ENCODE measurements around the gene SLC13A2. TPM values are rescaled to one million over a fixed set of nuclear protein-coding genes. Genes with fewer than 3 reads are reported as not detected.

The SLC13A2 gene
- total RNA-seq, 2 donors from 2014 or later = not detected

DNA sequence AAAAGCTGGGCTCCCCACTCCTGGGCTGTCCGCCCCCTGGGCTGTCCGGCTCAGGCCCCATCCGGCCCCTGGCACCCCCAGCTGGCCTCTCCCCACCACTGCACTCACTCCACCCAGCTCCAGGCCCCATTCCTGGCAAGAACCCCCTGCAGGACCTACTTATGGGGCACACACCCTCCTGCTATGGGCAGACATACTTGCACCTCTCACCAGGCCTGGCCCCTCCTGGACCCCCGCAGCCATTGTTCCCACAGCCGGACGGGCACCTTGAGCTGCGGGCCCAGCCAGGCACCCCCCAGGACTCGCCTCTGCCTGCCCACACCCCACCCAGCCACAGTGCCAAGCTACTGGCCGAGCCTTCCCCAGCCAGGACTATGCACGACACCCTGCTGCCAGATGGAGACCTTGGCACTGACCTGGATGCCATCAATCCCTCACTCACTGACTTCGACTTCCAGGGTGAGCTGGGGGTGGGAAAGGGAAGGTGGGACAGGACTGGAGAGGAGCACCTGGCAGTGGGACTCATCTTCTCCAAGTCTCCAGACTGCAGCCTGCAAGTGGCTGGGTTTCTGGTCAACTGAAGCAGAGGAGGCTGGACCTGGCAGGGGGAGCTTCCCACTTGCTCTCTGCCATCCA, 61.4 kb downstream of the SLC13A2 start:
- H3K4me3 ChIP-seq = no peak overlapping the region
- no peaks in the 10 kb centered on the region for H3K27me3 ChIP-seq
- H3K36me3 ChIP-seq = no peaks in the 10 kb centered on the region
- H3K4me1 ChIP-seq = no peaks in the 10 kb centered on the region
- DNase-seq (ENCODE audit: low spot score) = no peak
- no peak overlapping the region for H3K27ac ChIP-seq
- TF ChIP-seq, protein P1, sequence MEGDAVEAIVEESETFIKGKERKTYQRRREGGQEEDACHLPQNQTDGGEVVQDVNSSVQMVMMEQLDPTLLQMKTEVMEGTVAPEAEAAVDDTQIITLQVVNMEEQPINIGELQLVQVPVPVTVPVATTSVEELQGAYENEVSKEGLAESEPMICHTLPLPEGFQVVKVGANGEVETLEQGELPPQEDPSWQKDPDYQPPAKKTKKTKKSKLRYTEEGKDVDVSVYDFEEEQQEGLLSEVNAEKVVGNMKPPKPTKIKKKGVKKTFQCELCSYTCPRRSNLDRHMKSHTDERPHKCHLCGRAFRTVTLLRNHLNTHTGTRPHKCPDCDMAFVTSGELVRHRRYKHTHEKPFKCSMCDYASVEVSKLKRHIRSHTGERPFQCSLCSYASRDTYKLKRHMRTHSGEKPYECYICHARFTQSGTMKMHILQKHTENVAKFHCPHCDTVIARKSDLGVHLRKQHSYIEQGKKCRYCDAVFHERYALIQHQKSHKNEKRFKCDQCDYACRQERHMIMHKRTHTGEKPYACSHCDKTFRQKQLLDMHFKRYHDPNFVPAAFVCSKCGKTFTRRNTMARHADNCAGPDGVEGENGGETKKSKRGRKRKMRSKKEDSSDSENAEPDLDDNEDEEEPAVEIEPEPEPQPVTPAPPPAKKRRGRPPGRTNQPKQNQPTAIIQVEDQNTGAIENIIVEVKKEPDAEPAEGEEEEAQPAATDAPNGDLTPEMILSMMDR (IDR thresholded peaks at IDR 0.05) = no peak
- no peaks in the 10 kb centered on the region for H3K9me3 ChIP-seq

GRCh38 chr17:28536532-28537218, 63.2 kb downstream of the SLC13A2 start:
- Histone ChIP-seq H3K9me3 (no peaks in the 10 kb centered on the region), H3K27me3 (no peaks in the 10 kb centered on the region), H3K4me3 (no peak overlapping the region), H3K4me1 (no peaks in the 10 kb centered on the region), H3K36me3 (no peaks in the 10 kb centered on the region), H3K27ac (no peak overlapping the region)
- no peak for DNase-seq (ENCODE audit: low spot score)
- TF ChIP-seq, protein P1 (IDR thresholded peaks at IDR 0.05) = no peak

GRCh38 chr17:28537219-28537610, 63.8 kb downstream of the SLC13A2 start:
- Histone ChIP-seq H3K9me3 (no peaks in the 10 kb centered on the region), H3K27ac (no peak overlapping the region), H3K4me1 (no peaks in the 10 kb centered on the region), H3K27me3 (no peaks in the 10 kb centered on the region), H3K36me3 (no peaks in the 10 kb centered on the region), H3K4me3 (no peak overlapping the region)
- DNase-seq (ENCODE audit: low spot score) = no peak
- TF ChIP-seq, protein P1 (IDR thresholded peaks at IDR 0.05) = no peak

DNA sequence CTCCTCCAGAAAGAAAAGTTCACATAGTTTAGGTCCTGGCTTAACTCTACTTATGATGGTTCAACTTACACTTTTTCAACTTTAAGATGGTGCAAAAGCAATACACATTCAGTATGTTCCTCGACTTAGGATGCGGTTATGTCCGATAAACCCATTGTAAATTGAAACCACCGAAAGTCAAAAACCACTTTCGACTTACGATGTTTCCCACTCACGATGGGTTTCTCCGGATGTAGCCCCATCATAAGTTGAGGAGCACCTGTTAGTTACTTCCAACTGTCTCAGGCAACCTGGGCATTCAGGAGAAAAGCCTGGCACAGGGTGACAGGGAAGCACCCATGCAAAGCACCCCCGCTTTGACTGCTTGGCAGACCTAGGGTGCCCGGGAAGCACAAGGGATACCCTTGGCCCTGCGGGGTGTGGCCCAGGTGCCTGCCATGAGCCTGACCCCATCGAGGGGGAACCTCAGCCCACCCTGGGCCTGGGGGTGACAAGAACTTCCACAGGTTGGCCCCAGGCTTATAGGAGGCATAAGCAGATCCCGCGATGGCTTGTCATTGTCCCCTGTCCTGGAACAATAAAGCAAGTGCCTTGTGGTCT, 65.0 kb downstream of the SLC13A2 start:
- no peaks in the 10 kb centered on the region for H3K27me3 ChIP-seq
- DNase-seq (ENCODE audit: low spot score) = no peak
- no peaks in the 10 kb centered on the region for H3K9me3 ChIP-seq
- no peak overlapping the region for H3K4me3 ChIP-seq
- H3K4me1 ChIP-seq = no peaks in the 10 kb centered on the region
- no peaks in the 10 kb centered on the region for H3K36me3 ChIP-seq
- TF ChIP-seq, protein P1 (IDR thresholded peaks at IDR 0.05) = no peak
- H3K27ac ChIP-seq = no peak overlapping the region

DNA sequence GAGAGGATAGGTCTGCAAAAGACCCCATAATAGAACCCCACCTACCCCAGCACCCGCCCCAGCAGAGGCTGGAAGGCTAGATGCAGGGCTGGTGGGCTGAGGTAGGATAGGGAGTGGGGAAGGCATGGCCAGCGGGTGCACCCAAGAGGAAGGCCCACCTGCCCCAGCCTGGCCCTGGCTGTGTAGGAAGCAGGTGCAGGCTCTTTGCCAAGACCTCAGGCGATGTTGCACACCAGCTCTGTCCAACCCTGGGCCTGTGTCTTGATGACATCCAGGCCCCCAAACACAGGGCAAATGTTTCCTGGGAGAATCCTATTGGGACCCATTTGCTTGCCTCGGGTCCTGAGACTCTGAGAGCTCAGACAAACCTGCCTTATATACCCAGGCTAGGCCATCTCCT, 66.8 kb downstream of the SLC13A2 start:
- no peak overlapping the region for H3K4me3 ChIP-seq
- no peak overlapping the region for H3K27ac ChIP-seq
- H3K4me1 ChIP-seq = no peaks in the 10 kb centered on the region
- H3K27me3 ChIP-seq = no peaks in the 10 kb centered on the region
- H3K9me3 ChIP-seq = no peaks in the 10 kb centered on the region
- DNase-seq (ENCODE audit: low spot score) = no peak
- no peaks in the 10 kb centered on the region for H3K36me3 ChIP-seq
- TF ChIP-seq, protein P1 (IDR thresholded peaks at IDR 0.05) = no peak
